ENCODE measurements around the gene TMEM8B.

DNA sequence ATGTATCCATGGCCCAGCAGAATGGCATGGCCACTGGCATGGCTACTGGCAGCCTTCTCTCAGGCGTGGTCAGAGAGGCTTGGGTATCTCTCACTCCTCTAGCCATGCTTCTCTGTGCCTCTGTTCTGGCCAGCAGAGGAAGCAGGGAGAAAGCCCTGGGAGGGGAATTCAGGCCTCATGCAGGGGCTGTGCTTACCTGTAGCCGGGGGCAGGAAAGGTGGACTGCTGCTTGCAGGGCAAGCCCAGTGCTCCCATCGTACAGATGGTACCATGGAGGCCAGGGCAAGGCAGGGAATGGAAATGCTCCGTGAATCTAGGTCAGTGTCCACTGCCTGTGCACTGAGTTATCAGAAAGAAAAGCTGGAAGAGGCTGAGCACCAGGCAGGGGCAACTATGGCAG lies 38.5 kb downstream of the TMEM8B start:
- no peak for TF ChIP-seq POLR2A (IDR thresholded peaks at IDR 0.05)
- TF ChIP-seq, protein P1, sequence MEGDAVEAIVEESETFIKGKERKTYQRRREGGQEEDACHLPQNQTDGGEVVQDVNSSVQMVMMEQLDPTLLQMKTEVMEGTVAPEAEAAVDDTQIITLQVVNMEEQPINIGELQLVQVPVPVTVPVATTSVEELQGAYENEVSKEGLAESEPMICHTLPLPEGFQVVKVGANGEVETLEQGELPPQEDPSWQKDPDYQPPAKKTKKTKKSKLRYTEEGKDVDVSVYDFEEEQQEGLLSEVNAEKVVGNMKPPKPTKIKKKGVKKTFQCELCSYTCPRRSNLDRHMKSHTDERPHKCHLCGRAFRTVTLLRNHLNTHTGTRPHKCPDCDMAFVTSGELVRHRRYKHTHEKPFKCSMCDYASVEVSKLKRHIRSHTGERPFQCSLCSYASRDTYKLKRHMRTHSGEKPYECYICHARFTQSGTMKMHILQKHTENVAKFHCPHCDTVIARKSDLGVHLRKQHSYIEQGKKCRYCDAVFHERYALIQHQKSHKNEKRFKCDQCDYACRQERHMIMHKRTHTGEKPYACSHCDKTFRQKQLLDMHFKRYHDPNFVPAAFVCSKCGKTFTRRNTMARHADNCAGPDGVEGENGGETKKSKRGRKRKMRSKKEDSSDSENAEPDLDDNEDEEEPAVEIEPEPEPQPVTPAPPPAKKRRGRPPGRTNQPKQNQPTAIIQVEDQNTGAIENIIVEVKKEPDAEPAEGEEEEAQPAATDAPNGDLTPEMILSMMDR (IDR thresholded peaks at IDR 0.05) = no peak

All from gastroesophageal sphincter (tissue), 3 donors.